NCI-H2196 (cell line): Measurements from ENCODE around the gene PAK5.
"Not testable (repeated sequence)": the region's sequence is repeated elsewhere in the genome, so short reads cannot be mapped to it uniquely, and the experiment has no call there.

Experiments used
- DNase-seq: peaks from one replicate; lab custom pipeline; 2025; ENCODE audit not compliant: unreplicated experiment; lab: John Stamatoyannopoulos, UW

Gene PAK5

DNA sequence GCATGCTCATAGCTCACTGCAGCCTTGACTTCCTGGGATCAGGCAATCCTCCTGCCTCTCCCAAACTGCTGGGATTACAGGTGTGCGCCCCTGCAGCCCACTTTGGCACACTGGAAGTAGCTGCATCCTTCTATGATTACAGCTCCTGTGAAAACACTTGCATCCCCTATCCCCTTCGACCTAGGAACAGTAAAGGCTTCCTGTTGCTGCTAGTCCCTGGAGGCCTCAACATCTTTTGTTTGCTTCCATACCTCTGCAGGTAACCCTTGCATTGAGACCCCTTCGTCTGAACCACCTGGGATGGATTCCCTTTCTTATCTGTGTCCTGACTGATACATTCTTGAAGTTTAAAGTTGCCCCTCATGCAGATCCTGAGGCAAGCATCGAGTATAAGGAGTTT, 152.4 kb downstream of the PAK5 start:
- DNase-seq = no peak

DNA sequence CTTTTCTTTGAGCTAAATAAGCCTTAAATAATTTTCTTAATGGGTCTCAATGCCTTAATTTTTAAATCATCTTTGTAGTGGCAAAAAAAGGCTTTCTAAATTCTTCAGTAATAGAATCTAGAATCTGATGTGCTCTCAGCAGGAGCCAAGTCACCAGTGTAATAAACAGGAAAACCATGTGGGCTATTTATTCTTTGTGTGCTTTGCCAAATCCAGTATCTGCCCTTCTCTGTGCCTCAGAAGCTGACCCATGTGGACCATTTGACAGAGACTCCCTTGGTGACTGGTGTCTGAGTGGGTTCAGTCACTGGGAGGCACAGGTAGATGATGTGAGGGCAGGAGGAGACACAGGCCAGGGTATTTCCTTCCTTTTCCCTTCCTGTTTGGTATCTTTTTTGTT, 152.9 kb downstream of the PAK5 start:
- DNase-seq = no peak

- DNase-seq = no peak
These were observed 153.9 kb downstream of the PAK5 start for GRCh38 chr20:9685011-9685410.

- DNase-seq = no peak
These were observed 161.7 kb downstream of the PAK5 start for GRCh38 chr20:9677100-9677623.

DNA sequence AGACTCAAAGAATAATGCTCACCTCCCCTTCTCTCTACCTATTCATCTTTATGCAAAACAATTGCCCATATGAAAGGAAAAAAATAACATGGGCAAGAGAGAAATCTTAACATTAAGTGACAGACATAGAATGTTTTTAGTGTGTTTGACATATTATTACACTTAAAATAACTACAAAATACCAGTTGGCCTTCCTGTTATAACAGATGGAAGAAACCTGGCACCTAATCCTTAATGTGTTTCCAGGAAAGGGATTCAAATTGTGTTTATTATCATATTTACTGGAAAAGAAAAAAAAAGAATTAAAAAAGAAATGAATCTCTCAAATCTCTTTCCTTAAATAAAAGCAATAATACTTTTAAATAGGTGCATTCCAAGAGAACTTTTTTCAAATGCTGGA, 165.9 kb downstream of the PAK5 start:
- DNase-seq = no peak

DNA sequence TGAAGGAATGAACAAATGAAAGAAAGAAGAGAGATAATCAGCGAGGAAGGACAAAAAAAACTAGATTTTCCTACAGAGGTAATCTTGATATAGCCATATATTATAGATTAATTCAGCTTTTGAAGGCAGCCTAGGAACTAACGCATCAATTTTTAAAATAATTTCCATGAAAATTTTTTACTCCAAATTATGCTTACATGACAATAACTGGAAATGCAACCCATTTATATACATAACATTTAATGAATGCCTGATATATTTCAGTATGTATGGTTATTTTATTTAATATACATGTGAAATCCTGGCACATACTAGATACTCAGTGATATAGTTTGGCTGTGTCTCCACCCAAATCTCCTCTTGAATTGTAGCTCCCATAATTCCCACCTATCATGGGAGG, 166.8 kb downstream of the PAK5 start:
- no peak for DNase-seq

DNA sequence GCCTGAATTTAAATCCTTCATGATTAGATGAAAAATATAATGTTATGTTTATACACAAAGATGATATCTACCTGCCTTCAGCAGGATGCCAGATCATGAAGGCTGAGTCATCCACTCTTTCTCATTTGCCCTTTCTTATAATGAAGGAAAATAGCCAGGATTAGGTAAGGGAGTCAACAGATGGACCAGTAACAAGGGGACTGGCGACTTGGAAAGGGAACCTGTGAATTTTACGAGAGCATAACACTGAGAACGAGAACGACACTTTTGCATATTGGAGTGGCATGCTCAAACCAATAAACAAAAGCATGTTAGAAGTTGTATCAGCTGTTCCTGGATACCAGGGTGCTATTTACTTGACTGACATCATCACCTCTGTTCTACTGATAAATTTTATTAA, 170.5 kb downstream of the PAK5 start:
- no peak for DNase-seq

DNA sequence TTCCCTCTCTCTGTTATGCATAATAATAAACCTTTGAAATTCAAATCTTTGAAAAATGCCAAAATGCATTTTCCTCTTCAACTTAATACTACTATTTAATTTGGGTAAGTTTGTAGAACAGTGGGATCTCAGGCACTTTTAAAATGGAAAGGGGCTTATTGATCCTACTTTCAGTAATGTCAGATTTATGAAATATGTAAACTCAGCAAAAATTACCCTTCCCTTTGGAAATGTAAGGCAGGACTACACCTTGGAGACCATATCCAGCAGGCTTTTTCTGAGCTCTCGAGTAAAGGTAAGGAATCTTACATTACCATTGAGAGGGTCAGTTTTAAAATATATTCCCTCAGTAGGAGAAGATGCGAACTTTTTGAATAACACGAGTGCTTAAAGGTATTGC, 175.5 kb downstream of the PAK5 start:
- DNase-seq = no peak

DNA sequence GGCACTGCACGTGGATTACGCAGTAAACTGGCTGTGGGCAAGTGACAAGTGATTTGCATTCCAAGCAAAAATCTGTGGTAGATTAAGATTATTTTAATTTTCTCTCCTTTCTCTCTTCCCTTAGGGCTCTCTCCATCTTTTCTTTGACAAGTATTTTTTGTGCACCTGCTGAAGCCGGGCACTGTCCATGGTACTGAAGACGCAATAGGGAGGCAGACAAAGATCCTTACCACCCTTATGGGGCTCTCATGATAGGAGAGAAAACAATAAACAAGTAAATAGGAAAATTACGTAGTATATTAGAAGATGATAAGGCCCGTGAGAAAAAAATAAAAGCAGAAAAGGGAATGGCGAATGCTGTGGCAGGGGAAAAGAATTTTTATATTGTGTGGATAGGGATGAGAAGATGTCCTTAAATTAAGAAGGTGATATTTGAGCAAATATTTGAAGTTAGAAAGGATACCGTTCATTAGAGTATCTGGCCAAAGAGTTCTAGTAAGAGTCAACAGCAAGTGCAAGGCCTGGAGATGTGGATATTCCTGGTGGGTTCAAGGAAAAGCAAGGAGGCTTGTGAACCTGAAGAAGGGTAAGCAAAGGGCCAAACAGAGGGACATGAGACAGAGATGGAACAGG, 178.5 kb downstream of the PAK5 start:
- no peak for DNase-seq

GRCh38 chr20:9647741-9648140, 191.1 kb downstream of the PAK5 start:
- no peak for DNase-seq

- no peak for DNase-seq
These were observed 192.5 kb downstream of the PAK5 start for GRCh38 chr20:9646375-9646774.

GRCh38 chr20:9642882-9643281, 196.0 kb downstream of the PAK5 start:
- no peak for DNase-seq

GRCh38 chr20:9641499-9642000, 197.3 kb downstream of the PAK5 start:
- DNase-seq = not testable (repeated sequence)

DNA sequence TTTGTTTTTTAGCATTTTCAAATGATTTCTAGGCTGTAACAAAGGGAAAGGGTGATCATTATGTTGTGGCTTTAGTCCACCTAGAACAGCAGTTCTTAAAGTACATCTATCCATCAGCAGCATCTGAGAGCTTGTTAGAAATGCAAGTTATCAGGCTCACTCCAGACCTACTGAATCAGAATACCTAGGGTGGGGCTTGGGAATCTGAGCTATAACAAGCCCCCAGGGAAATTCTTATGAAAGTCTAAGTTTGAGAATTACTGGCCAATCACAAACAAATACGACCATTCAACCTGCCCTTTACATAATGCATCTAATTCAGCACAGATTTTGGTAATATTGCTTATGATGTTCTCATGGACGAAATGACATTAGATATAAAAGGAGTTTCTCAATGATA, 201.0 kb downstream of the PAK5 start:
- DNase-seq = no peak

- DNase-seq = no peak
These were observed 203.1 kb downstream of the PAK5 start for GRCh38 chr20:9635750-9636149.

DNA sequence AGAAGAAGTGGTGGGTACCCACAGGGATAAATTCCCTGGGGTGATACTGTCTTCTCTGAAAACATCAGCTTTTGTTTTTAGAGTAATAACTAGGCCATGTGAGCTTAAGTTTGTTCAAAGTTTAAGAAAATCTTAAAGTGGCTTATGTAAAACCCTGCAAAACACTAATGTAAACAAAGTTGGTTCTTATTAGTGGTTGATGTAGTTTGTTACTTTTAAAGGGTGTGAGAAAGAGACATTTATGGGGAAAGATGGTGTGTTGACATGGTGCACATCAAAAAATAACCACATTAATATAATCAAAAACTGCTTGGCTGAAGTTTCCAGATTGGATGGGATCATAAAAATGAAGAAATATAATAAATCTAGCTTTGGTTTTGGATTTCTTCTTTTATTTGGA, 204.5 kb downstream of the PAK5 start:
- no peak for DNase-seq

- DNase-seq = no peak
These were observed 205.9 kb downstream of the PAK5 start for GRCh38 chr20:9632991-9633390.

DNA sequence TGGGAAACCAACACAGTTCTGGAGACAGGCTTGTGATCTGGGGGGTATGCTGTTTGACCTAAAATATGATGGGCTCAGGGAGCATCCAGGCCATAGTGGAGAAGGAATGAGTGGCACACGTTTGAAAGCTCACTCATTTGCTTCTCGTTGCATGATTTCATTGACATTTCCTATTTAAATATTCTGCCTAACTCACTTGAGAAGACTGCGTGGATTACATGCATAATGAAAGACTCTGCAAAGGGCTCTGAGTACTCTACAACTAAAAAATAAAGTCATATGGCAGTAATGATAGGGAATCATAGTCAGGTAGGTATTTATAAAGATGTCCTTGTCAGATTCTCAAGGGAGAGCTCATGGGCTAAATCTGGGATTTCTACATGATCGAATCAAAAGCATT, 206.6 kb downstream of the PAK5 start:
- no peak for DNase-seq

DNA sequence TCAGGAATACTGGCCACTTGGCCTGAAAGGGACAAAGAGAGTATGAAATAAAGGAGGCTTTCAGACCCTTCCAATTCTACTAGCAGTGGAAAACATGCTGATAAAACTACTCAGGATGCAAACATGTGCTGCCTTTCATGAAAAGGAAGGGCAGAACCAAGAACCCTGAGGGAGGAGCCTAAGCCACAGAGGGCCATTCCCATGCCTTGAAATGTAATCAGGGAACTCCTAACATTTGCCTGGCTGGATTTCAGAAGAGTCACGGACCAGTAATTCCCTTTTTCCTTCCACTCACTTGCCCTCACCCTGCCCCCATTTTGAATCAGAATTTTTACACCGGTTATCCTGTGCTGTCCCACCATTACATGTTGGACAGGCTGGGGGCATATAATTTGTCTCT, 208.3 kb downstream of the PAK5 start:
- no peak for DNase-seq

GRCh38 chr20:9629831-9630230, 209.0 kb downstream of the PAK5 start:
- no peak for DNase-seq

GRCh38 chr20:9628589-9628988, 210.3 kb downstream of the PAK5 start:
- no peak for DNase-seq

- DNase-seq = no peak
These were observed 210.7 kb downstream of the PAK5 start for GRCh38 chr20:9628141-9628540.

GRCh38 chr20:9627219-9627618, 211.7 kb downstream of the PAK5 start:
- DNase-seq = no peak
